ENCODE results near the gene WDR4. TPM values are rescaled to one million over a fixed set of nuclear protein-coding genes. Genes with fewer than 3 reads are reported as not detected.
"Not testable (repeated sequence)": the region's sequence is repeated elsewhere in the genome, so short reads cannot be mapped to it uniquely, and the experiment has no call there.

The WDR4 gene
- total and polyA plus RNA-seq, 2 of the 13 experiments (the other 11 are each of a cell fraction or from before 2014, with no cell fraction given), result 11.3 to 14.4 TPM

DNA sequence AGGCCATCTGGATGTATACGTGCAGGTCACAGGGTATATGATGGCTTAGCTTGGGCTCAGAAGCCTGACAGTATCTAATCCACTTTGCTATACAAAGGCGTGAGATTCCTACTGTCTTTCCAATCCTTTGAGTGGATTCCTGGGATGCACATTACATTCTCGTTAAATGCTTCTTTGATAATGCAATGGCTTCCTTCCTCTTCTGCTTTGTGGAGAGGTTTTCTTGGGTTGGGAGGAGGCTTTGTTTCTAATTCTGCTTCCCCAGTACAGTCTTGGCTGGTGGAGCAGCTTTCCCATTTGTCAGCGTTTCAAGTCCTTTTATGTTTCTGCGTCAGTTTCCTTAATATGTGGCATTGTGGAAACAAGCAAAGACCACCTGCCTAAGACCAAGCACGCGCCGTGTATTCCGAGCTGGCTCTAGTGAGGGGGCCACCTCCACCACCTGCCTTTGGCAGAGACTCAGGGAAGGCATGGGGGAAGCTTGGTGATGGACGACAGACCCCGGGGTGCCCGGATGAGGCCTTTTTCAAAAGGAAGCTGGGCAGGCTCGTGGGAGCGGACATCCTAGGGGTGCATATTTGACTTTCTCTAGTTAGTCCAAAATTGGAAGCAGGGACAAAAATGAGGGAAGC lies 72.7 kb downstream of the WDR4 start:
- DNase-seq (ENCODE audit: low spot score) (no peak), ATAC-seq (peak; percentile 40), FAIRE-seq (no peak)
- Histone ChIP-seq H3K36me3 (replicated peaks in 1 of 2; ENCODE audit: control insufficient read depth in 1 of 2, insufficient read depth in 2 of 2, low read length in 2 of 2) (no peaks in the 10 kb centered on the region), H3K4me3 (replicated peaks in 1 of 3; ENCODE audit: insufficient read depth in 1 of 3, low read depth in 2 of 3, low read length in 3 of 3) (no peak overlapping the region), H3K27ac (ENCODE audit: extremely low read length, insufficient read depth, low read length) (no peak overlapping the region), H3K9ac (ENCODE audit: insufficient read depth, low read depth, low read length) (0 out of 2 replicates have a peak overlapping the region, but pooled peaks have one; percentile 41), H3K4me2 (ENCODE audit: low read depth, low read length) (peak overlapping the region; percentile 68; the same call in 1 of the 2 replicates), H3K27me3 (ENCODE audit: control insufficient read depth in 1 of 2, insufficient read depth in 2 of 2, low read length in 2 of 2) (no peaks in the 10 kb centered on the region; a peak in 1 of 5 replicates), H3K9me3 (ENCODE audit: low read length) (no peaks in the 10 kb centered on the region), H3K4me1 (ENCODE audit: insufficient read depth, low read length) (peaks cover 40% of the 10 kb centered on the region), H2AFZ (ENCODE audit: low read length) (no peak overlapping the region), H4K20me1 (ENCODE audit: insufficient read depth, low read length) (no peaks in the 10 kb centered on the region), H3K79me2 (ENCODE audit: insufficient read depth, low read length) (no peaks in the 10 kb centered on the region)
- 90% methylated on average over 14 of the region's 14 CpGs for WGBS (ENCODE audit: low lambda C conversion rate)
- no TSS peak for BruUV-seq (replicated peaks)
- in situ Hi-C loops (cut with HindIII; ENCODE audit: extremely low pct_ligation_motif_present, low pct_unique_long_range_greater_than_20kb) (loop anchor here (10.0 kb wide), 1 partner anchor 102 kb away; no protein-coding TSS in a partner anchor), intact Hi-C loops (cut with micrococcal nuclease; ENCODE audit: unreplicated experiment) (no loop called here)
- CTCF ChIA-PET (ENCODE audit: low intra/inter-chr PET ratio, low total read pairs), result no interaction called here
- POLR2A ChIA-PET, result interaction anchor here (0.9 to 1.6 kb wide), 2 partner anchors 13 to 69 kb away, joined by 3 to 5 read pairs; no protein-coding TSS in a partner anchor
- TF ChIP-seq YEATS4 (CRISPR knock-in tag; IDR thresholded peaks at IDR 0.05; ENCODE audit: borderline replicate concordance) (no peak), HNRNPLL (IDR thresholded peaks at IDR 0.05; ENCODE audit: low read depth, low read length, poor library complexity, severe bottlenecking) (no peak), ZNF451 (CRISPR knock-in tag; IDR thresholded peaks at IDR 0.05) (no peak), ZNF792 (CRISPR knock-in tag; IDR thresholded peaks at IDR 0.05) (no peak), HMG20A (CRISPR knock-in tag; IDR thresholded peaks at IDR 0.05; ENCODE audit: borderline replicate concordance) (no peak), ZNF605 (CRISPR knock-in tag; IDR thresholded peaks at IDR 0.05) (no peak), TEAD2 (CRISPR knock-in tag; IDR thresholded peaks at IDR 0.05) (no peak), AGO1 (IDR thresholded peaks at IDR 0.05; ENCODE audit: low read depth, low read length, poor library complexity, severe bottlenecking) (no peak), ZNF234 (CRISPR knock-in tag; conservative IDR thresholded peaks at IDR 0.05) (no peak), STAT5B (CRISPR knock-in tag; IDR thresholded peaks at IDR 0.05) (no peak)

DNA sequence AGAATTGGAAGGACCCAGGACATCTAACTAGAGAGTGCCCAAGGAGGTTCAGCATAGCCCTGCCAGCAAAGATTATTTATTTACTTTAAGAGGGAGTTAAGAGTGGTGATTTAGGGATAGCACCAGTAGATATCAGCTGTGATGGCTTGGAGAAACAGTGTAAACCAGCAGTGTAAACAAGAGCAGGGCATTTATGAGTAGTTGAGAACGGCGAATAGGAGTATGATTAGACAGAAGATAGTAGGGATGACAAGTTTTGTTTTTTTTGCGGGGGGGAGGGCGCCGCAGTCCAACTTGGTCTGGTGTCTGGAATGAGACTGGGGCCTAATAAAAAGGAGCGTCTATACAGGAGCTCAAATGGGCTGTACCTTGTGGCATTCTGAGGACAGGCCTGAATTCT lies 77.7 kb downstream of the WDR4 start:
- intact Hi-C loops (cut with micrococcal nuclease; ENCODE audit: unreplicated experiment); FAIRE-seq: not testable (repeated sequence)

More for the DNA sequence above, 77.7 kb downstream of the WDR4 start:
- H4K20me1 ChIP-seq (ENCODE audit: insufficient read depth, low read length); H2AFZ ChIP-seq (ENCODE audit: low read length); H3K4me2 ChIP-seq (ENCODE audit: low read depth, low read length); H3K36me3 ChIP-seq (replicated peaks in 1 of 2; ENCODE audit: control insufficient read depth in 1 of 2, insufficient read depth in 2 of 2, low read length in 2 of 2); DNase-seq (ENCODE audit: low spot score); ATAC-seq; H3K9ac ChIP-seq (ENCODE audit: insufficient read depth, low read depth, low read length); CTCF ChIA-PET (ENCODE audit: low intra/inter-chr PET ratio, low total read pairs); H3K27ac ChIP-seq (ENCODE audit: extremely low read length, insufficient read depth, low read length); H3K4me3 ChIP-seq (replicated peaks in 1 of 3; ENCODE audit: insufficient read depth in 1 of 3, low read depth in 2 of 3, low read length in 3 of 3); H3K9me3 ChIP-seq (ENCODE audit: low read length); H3K27me3 ChIP-seq (ENCODE audit: control insufficient read depth in 1 of 2, insufficient read depth in 2 of 2, low read length in 2 of 2); POLR2A ChIA-PET; BruUV-seq (replicated peaks); H3K79me2 ChIP-seq (ENCODE audit: insufficient read depth, low read length): not testable (repeated sequence)
- peaks cover 19% of the 10 kb centered on the region for H3K4me1 ChIP-seq (ENCODE audit: insufficient read depth, low read length)
- in situ Hi-C loops (cut with HindIII; ENCODE audit: extremely low pct_ligation_motif_present, low pct_unique_long_range_greater_than_20kb), result loop anchor here (10.0 kb wide), 1 partner anchor 97 kb away; no protein-coding TSS in a partner anchor
- WGBS (ENCODE audit: low lambda C conversion rate), result 20% methylated on average over 6 of the region's 6 CpGs

Measured in HepG2 (cell line).